PC-9 (cell line): ENCODE measurements around the gene PKP3. TPM values are rescaled to one million over a fixed set of nuclear protein-coding genes. Genes with fewer than 3 reads are reported as not detected.

Experiments
- BruUV-seq: library from RNA; stranded (reverse); fragments of 400-500 nt; replicated peaks from 2 replicates; lab custom pipeline; 2021; lab: Mats Ljungman, UMichigan
- CTCF ChIA-PET: fragments of 300-600 bp; sonication (Branson Sonifier 250); formaldehyde crosslinking; loops from one replicate; lab custom pipeline; 2022; ENCODE audit warnings: antibody characterized with exemption; lab: Charles Lee
- POLR2A ChIA-PET: fragments of 300-600 bp; sonication (Branson Sonifier 250); formaldehyde crosslinking; loops from one replicate; lab custom pipeline; 2022; ENCODE audit warnings: antibody characterized with exemption; ENCODE audit not compliant: unreplicated experiment; lab: Charles Lee
- DNase-seq, 2 experiments: peaks; one replicate each; pipeline versions ENCODE4 v3.0.0 to v3.0.0-alpha.2; 2015 to 2022; ENCODE audit warnings: mixed read lengths in 1 of 2
- H2AFZ ChIP-seq: fragments of 200-600 bp; sonication (generic); 2 replicates; pipeline ENCODE4 v1.8.1; 2017; ENCODE audit warnings: antibody characterized with exemption
- H3F3A ChIP-seq: fragments of 200-600 bp; sonication (generic); 2 replicates; pipeline ENCODE4 v1.8.1; 2017; ENCODE audit warnings: antibody characterized with exemption, mild to moderate bottlenecking, low read depth; ENCODE audit not compliant: insufficient read depth
- H3K27ac ChIP-seq: fragments of 200-600 bp; sonication (generic); 2 replicates; pipeline ENCODE4 v1.6.1; 2016; ENCODE audit warnings: mixed run types
- H3K27me3 ChIP-seq: fragments of 200-600 bp; sonication (generic); 2 replicates; pipeline ENCODE4 v1.6.1; 2016; ENCODE audit warnings: low read depth, mixed run types; ENCODE audit not compliant: insufficient read depth
- H3K36me3 ChIP-seq: fragments of 200-600 bp; sonication (generic); 2 replicates; pipeline ENCODE4 v1.6.1; 2016; ENCODE audit warnings: low read depth, mixed run types
- H3K4me1 ChIP-seq: fragments of 200-600 bp; sonication (generic); replicated peaks from 2 replicates; pipeline ENCODE4 v1.6.1; 2016; ENCODE audit warnings: mixed run types; ENCODE audit not compliant: insufficient read depth
- H3K4me2 ChIP-seq: fragments of 200-600 bp; sonication (generic); 2 replicates; pipeline ENCODE4 v1.6.1; 2017; ENCODE audit warnings: mixed run types
- H3K4me3 ChIP-seq: fragments of 200-600 bp; sonication (generic); 2 replicates; pipeline ENCODE4 v1.6.1; 2016; ENCODE audit warnings: mixed run types
- H3K79me2 ChIP-seq: fragments of 200-600 bp; sonication (generic); 2 replicates; pipeline ENCODE4 v1.6.1; 2017; ENCODE audit warnings: low read depth, mixed run types
- H3K9me2 ChIP-seq: fragments of 200-600 bp; sonication (generic); 2 replicates; pipeline ENCODE4 v1.8.1; 2017; ENCODE audit warnings: mild to moderate bottlenecking; ENCODE audit not compliant: insufficient read depth
- H3K9me3 ChIP-seq: fragments of 200-600 bp; sonication (generic); 2 replicates; pipeline ENCODE4 v1.8.1; 2016; ENCODE audit warnings: low read depth; ENCODE audit not compliant: insufficient read depth
- H4K20me1 ChIP-seq: fragments of 200-600 bp; sonication (generic); 2 replicates; pipeline ENCODE4 v1.8.1; 2017; ENCODE audit not compliant: insufficient read depth
- CTCF ChIP-seq: fragments of 200-600 bp; sonication (generic); conservative IDR thresholded peaks from 2 replicates; pipeline ENCODE4 v1.6.1; 2017; ENCODE audit warnings: mixed run types, antibody characterized with exemption, mild to moderate bottlenecking, moderate library complexity
- EZH2 ChIP-seq: fragments of 200-600 bp; sonication (generic); IDR thresholded peaks from 2 replicates; pipeline ENCODE4 v1.8.0; 2017; ENCODE audit warnings: antibody characterized with exemption, low read depth
- intact Hi-C: fragments of 100-400 bp; cut with micrococcal nuclease; formaldehyde crosslinking; loops from one replicate; pipeline ENCODE4 v1.10.0; 2022; ENCODE audit not compliant: unreplicated experiment
- total RNA-seq: library from RNA; stranded (reverse); gene quantifications from 2 replicates; pipeline ENCODE4 v1.2.3, GENCODE V29; 2021

Gene PKP3
- total RNA-seq, 1 experiment from 2014 or later: 83.7 TPM

GRCh38 chr11:429391-429790 lies 35.4 kb downstream of the PKP3 start:
- H3K27ac ChIP-seq: no peak overlapping the region
- no peaks in the 10 kb centered on the region for H3K9me2 ChIP-seq
- no peaks in the 10 kb centered on the region for H3K79me2 ChIP-seq
- H2AFZ ChIP-seq: no peak overlapping the region
- H4K20me1 ChIP-seq: no peaks in the 10 kb centered on the region
- ChIA-PET CTCF (no interaction called here), POLR2A (no interaction called here)
- no peak overlapping the region for H3K4me2 ChIP-seq
- H3K4me1 ChIP-seq: no peaks in the 10 kb centered on the region
- H3K4me3 ChIP-seq: no peak overlapping the region
- H3F3A ChIP-seq: no peaks in the 10 kb centered on the region
- H3K9me3 ChIP-seq: no peaks in the 10 kb centered on the region
- no peaks in the 10 kb centered on the region for H3K27me3 ChIP-seq
- intact Hi-C loops: no loop called here
- TF ChIP-seq CTCF: no peak
- no peak for TF ChIP-seq EZH2
- H3K36me3 ChIP-seq: no peaks in the 10 kb centered on the region
- no TSS peak for BruUV-seq
- DNase-seq: no peak

- no peaks in the 10 kb centered on the region for H3K9me3 ChIP-seq
- TF ChIP-seq EZH2 (no peak), CTCF (no peak)
- H3K36me3 ChIP-seq: no peaks in the 10 kb centered on the region
- no peak for DNase-seq
- no peak overlapping the region for H2AFZ ChIP-seq
- H3K4me1 ChIP-seq: no peaks in the 10 kb centered on the region
- ChIA-PET POLR2A (no interaction called here), CTCF (no interaction called here)
- no TSS peak for BruUV-seq
- no peaks in the 10 kb centered on the region for H4K20me1 ChIP-seq
- H3K9me2 ChIP-seq: no peaks in the 10 kb centered on the region
- H3K27me3 ChIP-seq: no peaks in the 10 kb centered on the region
- H3K27ac ChIP-seq: no peak overlapping the region
- intact Hi-C loops: no loop called here
- no peak overlapping the region for H3K4me2 ChIP-seq
- no peaks in the 10 kb centered on the region for H3F3A ChIP-seq
- no peaks in the 10 kb centered on the region for H3K79me2 ChIP-seq
- no peak overlapping the region for H3K4me3 ChIP-seq
Observed at GRCh38 chr11:429931-430456, 36.0 kb downstream of the PKP3 start.

GRCh38 chr11:431921-432320 lies 37.9 kb downstream of the PKP3 start:
- Histone ChIP-seq H3K4me3 (no peak overlapping the region), H2AFZ (no peak overlapping the region), H3K27me3 (no peaks in the 10 kb centered on the region), H3K4me2 (no peak overlapping the region), H3K27ac (no peak overlapping the region), H3K9me3 (no peaks in the 10 kb centered on the region), H3K36me3 (no peaks in the 10 kb centered on the region), H3F3A (no peaks in the 10 kb centered on the region), H3K9me2 (no peaks in the 10 kb centered on the region), H3K4me1 (no peaks in the 10 kb centered on the region), H3K79me2 (no peaks in the 10 kb centered on the region), H4K20me1 (no peaks in the 10 kb centered on the region)
- intact Hi-C loops: no loop called here
- POLR2A ChIA-PET: no interaction called here
- TF ChIP-seq CTCF (no peak), EZH2 (no peak)
- CTCF ChIA-PET: no interaction called here
- BruUV-seq: no TSS peak
- no peak for DNase-seq
